ENCODE data around the gene B3GAT3.

- TF ChIP-seq CTCF (conservative IDR thresholded peaks at IDR 0.05; ENCODE audit: low read depth, low read length), result no peak
- no peak for TF ChIP-seq EZH2phosphoT487 (IDR thresholded peaks at IDR 0.05; ENCODE audit: borderline replicate concordance, low read length)
Measured at GRCh38 chr11:62603776-62604299, 17.9 kb downstream of the B3GAT3 start.

Data from PC-3 (cell line).